ENCODE data around the gene CCRL2.

Gene CCRL2

DNA sequence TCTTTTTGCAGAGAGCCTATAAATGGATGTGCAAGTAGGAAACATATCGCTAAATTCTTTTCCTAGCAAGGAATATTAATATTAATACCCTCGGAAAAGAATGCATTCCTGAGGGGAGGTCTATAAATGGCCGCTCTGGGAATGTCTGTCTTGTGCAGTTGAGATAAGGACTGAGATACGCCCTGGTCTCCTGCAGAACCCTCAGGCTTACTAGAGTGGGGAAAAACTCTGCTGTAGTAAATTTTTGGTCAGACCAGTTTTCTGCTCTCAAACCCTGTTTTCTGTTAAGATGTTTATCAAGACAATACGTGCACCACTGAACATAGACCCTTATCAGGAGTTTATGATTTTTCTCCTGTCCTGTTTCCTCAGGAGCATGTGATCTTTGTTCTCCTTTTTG lies 24.8 kb downstream of the CCRL2 start:
- peak; percentile 51 for DNase-seq

DNA sequence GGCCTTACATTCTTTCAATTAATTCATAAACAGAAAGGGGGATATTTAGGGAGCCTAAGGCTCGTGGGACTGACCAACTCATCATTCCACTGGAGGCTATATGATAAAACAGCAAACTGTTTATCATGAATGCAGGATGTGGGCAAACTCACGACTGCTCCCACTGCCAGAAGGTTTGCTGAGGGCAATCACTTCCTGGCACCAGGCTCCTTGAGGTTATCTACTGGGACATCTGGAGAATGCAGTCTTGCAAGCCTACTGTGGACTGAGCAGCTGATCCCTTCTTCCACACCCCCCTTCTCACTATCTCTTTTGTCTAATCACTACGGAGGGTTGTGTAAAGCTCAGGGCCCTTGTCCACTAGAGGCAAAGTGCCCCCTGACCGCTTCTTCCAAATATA lies 26.1 kb downstream of the CCRL2 start:
- DNase-seq: peak; percentile 97

DNA sequence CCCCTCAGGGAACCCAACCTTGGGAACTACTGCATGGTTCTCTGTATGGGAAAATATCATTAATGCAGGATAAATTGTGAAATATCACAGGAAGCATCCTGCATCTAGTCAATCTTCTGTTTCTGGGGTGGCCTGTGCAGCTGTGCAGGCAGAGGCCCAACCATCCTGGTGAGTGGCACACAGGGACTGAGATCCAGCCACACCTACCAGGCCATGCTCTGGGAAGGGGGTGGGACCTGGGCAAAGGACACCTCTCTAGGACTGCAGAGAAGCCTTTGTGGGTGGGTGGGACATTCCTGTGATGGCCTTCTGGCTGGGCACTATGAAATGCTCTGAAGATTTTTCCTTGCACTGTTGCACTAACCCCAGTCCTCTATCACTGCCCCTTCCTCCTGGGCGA lies 26.8 kb downstream of the CCRL2 start:
- DNase-seq: peak; percentile 55

DNA sequence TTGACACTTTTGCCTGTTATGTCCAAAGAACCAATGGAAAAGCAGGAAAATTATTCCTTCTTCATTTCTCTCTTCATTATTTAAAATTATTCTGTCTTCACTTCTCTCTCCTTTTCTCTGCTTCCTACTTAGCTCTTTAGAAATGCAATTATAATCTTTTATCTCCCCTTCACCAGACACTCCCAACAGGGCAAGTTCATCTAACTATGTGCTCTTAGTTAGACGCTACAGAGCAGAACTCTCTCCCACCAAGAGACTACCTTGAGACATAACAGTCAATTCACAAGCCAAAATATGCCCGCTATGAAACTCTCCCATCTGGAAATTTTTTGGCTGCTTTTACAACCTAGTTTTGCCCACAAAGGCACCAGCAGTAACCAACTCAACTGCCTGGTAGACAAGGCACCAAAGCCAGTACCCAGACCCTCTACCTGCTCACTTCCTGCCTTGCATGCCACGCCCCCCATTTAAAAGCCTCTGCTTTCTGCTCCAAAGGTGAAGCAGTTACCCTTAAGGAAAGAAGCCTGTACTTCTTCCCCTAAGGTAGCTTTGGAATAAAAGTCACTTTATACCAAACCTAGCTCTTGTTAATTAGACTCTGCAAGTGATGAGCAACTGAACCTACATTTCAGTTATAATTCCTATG lies 28.1 kb downstream of the CCRL2 start:
- peak; percentile 64 for DNase-seq

DNA sequence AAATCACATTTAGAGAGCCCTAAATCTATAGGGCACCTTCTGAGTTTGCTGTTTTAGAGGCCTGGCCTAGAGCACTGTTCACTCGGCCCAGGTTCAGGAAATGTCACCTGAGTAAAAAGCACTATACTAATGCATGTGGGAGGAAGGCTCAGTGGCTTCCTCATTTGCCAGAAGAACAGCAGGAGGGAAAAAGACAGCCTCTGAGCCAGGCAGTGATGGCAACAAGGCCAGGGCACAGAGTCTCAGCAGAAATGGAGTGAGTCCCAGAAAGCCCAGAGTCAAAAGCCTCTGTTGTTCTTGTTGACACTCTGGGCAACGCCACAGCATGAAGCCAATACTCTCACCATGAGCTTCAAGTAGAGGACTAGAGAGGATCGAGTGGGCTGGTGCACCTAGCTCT lies 31.8 kb downstream of the CCRL2 start:
- no peak for DNase-seq

DNA sequence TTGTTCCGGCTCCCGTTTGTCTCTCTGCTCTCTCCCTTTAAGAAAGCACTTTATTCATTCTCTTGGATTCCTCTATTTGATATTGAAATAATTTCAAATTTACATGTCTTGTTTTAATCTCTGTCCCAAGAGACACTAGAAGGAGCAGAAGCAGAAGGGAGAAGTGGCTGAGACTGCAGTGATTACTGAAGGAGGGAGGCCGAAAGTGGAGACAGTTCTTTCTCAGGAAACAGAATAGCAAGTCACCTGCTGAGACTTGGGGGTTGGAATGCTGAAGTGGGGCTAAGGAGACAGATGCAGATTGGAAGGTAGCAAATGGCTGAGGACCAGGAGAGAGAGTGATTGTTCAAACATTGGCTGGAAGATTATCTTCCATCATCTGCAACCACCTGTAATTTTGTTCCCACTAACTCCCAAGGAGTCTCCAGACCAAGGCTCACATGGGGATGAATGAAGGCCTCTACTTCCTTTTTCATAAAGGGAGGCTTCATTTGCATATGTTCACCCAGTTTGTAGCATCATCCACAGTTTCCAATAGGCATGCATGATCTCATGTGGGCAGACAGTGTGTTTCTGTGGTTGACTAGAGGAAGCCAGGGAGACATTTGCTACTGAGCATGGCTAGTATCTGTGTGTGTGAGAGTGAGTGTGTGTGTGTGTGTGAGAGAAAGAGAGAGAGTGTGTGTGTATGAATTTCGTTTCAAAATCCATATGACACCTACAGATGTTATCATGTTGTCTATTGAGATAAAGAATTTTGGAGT lies 33.7 kb downstream of the CCRL2 start:
- DNase-seq: peak; percentile 32

DNA sequence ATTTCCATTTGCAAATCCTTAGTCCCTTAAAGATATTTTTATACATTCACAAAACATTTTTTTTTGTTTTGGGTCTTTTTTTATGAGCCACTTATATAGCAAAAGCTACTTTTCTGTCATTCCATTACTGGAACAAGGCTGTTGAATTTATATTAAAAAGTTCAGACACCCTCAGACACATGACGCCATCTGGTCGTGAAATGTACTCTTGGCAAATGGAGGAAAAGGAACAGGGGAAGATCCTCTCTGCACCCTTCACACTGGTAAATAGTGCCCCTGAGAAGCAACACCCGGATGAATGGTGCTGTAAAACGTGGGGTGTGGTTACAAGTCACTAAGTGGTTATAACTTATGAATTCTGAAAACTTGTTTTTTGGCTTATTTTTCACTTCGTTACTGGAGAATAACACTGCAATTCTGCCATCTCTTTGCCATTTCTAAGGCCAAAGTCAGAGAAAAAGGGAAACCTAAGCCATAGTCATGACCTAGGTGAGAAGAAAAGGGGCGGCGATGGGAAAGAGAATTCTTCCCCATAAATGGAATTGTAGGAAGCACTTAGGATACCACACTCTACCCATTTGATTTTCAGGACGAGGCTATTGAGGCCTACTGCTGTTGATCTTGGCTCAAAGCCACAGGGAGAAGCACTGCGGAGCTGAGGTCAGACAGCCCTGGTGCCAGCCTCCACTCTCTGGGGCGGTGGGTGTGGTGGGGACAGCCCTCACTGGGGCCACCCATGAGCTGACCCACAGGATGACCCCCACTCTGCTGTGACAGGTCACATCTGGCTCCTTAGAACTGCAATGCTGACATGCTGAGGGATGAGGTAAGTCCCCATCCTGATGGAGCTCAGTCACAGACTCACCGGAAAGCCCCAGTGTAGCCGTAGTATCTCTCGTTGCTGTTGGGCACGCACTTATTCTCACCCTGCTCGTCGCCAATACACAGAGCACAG lies 35.8 kb downstream of the CCRL2 start:
- no peak for DNase-seq

DNA sequence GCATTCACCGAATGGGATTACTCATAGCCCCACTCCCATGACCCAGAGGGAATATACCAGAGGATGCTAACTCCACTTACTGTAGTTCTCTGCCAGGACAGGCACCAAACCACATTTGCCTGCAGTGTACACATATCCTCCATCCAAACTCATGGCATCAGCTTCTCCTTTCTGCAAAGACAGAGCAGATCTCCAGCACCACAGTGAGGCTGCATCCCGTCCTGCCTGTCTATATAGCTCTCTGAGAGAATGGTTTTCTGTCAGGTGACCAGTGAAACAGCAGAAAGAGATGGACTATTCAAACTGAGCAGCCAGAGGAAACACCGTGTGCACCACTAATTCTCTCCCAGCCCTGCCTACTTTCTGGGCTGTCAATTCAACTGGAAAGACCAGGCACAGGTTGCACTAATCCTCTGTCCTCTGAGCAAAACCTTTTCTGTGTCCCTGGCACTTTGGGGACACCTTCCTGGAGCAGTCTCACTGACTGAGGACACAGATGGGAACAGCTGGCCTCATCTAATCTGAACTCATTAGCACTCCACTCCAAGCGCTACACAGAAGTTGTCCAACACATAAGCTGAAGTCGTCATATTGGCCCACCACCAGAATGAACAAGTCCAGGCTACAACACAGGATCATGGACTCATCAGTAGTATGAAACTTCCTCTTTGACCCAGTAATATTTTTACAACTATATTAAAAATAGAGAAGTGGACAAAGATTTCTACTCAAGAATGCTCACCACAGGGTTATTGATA lies 40.3 kb downstream of the CCRL2 start:
- no peak for DNase-seq

DNA sequence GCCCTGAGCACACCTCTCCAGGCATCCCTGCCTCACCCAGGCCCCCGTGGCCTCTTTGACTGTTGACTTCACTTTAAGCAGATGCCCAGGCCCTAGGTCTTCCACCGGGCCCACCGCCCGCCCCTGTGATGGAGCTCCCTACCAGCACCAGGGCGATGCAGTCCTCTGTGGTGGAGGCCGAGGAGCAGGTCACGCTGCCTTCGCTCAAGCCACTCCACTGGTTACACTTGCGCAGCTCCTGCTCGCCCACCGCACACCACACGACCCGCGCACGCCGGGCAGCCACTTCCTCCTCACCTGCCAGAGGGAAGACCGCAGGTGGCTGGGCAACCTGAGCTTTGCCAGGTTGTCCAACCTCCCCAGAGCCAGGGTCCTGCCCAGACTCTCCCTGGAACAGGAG lies 41.7 kb downstream of the CCRL2 start:
- no peak for DNase-seq

DNA sequence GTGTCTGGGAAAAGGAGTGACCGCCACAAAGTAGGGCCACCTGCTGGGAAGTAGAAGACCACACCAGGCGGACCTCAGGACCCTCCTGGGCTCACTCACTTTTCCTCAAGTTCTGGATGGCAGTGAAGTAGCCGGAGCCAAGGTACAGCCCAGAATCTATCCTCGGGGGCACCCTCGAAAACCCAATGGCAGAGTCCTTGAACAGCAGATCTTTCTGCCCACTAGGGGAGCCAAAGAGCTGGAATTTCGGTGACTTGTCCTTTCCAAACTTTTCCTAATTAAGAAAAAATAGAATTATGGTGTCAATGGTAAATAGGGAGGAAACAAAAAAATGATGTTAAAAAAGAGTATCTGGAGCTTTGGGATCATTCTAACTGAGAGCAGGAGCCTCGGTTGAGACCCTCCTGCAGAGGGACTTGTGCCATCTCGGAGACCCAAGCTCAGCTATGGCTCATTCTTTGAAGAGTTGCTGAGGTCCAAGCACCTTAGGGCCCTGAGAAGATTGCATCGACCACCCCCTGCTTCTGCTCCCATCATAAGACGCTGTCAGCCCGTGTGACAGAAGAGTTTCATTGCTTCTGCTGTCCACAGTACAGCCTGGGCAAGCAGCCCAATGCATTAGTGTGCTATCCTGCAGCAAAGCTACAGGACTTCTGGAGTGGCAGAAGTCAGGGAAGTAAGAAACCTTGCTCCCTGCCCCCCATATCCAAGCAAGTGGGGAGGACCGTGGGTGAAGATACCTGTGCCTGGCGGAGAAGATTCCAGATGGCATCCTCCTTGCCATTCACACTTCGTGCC lies 42.9 kb downstream of the CCRL2 start:
- DNase-seq: peak; percentile 43

DNA sequence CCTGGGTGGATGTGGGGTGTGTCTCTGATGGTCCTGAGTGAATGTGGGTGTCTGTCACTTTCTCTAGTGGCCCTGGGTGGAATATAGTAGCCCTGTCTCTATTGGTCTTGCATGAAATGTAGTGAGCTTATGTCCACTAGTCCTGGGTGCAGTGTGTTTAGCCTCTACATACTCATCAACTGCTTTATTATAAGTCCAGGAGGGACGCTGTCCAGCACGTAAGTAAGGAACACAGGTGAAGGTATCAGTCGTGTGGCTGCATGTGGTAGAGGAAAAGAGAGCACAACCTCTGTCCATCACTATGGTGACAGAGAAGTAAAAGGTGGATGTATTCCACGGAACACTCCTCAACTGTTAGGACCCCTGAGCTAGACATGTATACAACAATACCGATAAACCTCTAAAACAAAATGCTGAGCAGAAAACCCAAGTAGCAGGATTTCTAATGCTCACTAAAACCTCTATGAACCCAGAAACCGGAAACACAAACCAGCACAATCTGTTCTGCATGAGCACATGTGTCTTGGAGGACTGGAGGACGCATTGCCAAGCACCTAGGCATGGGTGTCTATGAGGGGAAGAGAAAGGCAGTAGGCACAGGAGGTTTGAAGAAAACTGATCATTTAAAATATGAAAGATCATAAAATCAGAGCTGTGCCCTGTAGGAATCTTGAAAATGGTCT lies 46.6 kb downstream of the CCRL2 start:
- no peak for DNase-seq

DNA sequence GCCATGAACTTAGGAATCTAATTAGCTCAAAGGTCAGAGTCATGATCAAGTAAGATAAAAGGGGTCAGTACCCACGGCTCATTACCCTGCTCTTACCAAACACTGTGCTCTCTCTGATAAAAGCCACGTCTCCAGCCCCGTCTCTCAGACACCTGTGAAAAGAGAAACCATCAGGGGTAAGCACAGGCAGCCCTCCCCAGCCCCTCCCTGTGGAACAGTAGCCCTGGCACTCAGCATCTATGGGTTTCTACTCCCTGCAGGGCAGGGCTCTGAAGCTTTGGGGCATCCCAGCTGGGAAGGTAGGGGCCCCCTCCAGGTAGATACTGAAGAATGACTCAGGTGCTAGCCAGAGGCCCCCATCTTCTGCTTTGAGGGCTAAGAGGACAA lies 47.1 kb downstream of the CCRL2 start:
- no peak for DNase-seq

DNA sequence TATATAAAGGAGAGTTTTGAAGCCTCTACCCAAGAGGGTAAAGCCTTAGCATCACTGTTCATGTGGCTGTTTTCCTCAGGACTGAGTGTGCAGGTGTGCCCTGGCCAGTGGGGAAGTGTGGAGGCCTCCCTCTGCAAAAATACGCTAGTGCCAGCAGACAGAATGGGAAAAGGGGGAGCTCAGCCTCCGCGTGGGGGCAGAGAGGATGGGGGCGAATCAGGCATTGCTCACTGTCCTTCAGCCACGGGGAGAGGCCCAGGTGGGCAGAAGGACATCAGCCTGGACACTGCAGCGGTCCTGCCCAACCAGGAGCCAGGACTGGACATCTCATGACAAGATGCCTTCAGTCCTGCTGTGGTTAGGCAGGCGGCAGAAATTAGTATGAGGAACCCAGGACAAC lies 47.5 kb downstream of the CCRL2 start:
- DNase-seq: no peak

DNA sequence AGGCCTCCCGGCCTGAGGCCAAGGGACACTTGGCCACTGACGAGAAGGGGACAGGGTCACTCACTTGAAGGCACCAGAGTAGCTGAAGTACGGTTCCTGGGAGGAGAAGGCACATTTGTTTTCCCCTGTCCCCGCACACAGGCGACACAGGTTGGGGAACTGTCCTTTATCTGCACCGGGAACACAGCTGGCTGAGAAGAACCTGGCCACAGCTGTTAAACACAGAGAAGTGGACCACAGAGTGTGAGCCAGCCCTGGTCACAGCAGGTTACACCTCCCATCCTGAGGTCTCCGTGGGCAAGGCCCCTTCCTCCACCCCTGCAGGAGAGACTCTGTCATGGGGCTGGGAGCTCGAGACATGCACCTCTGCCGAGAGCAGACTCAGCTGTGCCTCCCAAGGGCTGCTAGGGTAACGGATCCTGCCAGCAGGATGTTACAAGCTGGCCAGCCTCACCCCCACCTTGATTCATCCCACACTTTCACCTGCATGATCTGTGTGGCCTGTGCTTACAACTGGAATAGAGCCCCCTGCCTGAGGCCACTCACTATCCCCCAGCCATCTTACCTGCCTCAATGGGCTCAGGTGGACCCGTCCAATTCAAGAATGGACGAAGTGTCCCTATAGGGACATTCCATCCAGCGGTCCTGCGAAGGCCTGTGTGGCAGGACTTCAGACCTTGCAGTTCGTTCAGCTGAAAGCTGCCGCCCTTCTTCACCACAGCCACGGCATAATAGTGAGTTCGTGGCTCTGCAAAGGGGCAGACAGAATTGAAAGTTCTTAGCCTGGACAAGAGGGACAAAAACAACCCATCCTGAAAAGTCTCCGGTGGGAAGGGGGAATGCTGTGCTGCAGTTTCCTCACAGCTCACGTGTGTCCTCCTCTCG lies 48.4 kb downstream of the CCRL2 start:
- DNase-seq: no peak

DNA sequence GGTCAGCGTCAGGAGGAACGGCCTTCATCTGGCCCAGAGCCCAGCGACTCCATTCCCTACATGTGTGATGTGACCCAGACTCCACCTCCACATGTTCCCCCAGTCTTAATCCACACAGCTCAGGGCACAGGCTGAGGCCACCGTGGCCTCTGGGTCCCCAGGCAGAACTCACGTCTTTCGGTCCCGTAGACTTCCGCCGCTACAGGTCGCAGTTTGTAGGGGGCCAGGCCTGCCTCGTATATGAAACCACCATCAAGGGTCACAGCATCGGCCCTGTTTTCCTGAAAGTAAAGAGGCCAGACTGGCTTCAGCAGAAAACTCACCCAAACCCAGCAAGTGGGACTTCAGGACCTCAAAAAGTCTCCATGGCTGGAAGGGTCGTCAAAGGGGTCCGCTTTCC lies 49.1 kb downstream of the CCRL2 start:
- DNase-seq: no peak

All from hematopoietic multipotent progenitor cell treated with erythropoietin and hydrocortisone succinate and interleukin-3 and kit ligand, for 8 days (in vitro differentiated cells).